H9 (cell line): ENCODE measurements around the gene AIFM3. TPM values are rescaled to one million over a fixed set of nuclear protein-coding genes. Genes with fewer than 3 reads are reported as not detected.

Experiments used
- DNase-seq: peaks from one replicate; pipeline ENCODE4 v3.0.0-alpha.2; 2017
- H2AFZ ChIP-seq: one replicate; pipeline ENCODE4 v1.6.1; 2013; ENCODE audit warnings: mild to moderate bottlenecking, low read length, control low read depth, moderate library complexity
- H2AK5ac ChIP-seq: 2 replicates; pipeline ENCODE4 v1.6.1; 2013; ENCODE audit warnings: low read length, control low read depth, mixed read lengths; ENCODE audit not compliant: insufficient read length
- H2BK120ac ChIP-seq: one replicate; pipeline ENCODE4 v1.6.1; 2013; ENCODE audit warnings: low read depth, mild to moderate bottlenecking, low read length, control low read depth, inconsistent platforms; ENCODE audit not compliant: poor library complexity, severe bottlenecking
- H2BK12ac ChIP-seq: 2 replicates; pipeline ENCODE4 v1.6.1; 2013; ENCODE audit warnings: low read length, control low read depth, mixed read lengths, low read depth; ENCODE audit not compliant: insufficient read length
- H2BK15ac ChIP-seq: 2 replicates; pipeline ENCODE4 v1.6.1; 2013; ENCODE audit warnings: low read depth, low read length, control low read depth
- H2BK20ac ChIP-seq: one replicate; pipeline ENCODE4 v1.6.1; 2013; ENCODE audit warnings: low read depth, mild to moderate bottlenecking, low read length, control low read depth, inconsistent platforms; ENCODE audit not compliant: poor library complexity, severe bottlenecking
- H2BK5ac ChIP-seq: 2 replicates; pipeline ENCODE4 v1.6.1; 2013; ENCODE audit warnings: low read length, control low read depth, mixed read lengths; ENCODE audit not compliant: insufficient read length
- H3K14ac ChIP-seq: 2 replicates; pipeline ENCODE4 v1.6.1; 2013; ENCODE audit warnings: low read length, control low read depth; ENCODE audit not compliant: insufficient read depth
- H3K18ac ChIP-seq: 2 replicates; pipeline ENCODE4 v1.6.1; 2013; ENCODE audit warnings: low read depth, mild to moderate bottlenecking, mixed read lengths, low read length, control low read depth; ENCODE audit not compliant: insufficient read length
- H3K23ac ChIP-seq: 2 replicates; pipeline ENCODE4 v1.6.1; 2013; ENCODE audit warnings: low read length, control low read depth, mixed read lengths, low read depth; ENCODE audit not compliant: insufficient read length
- H3K23me2 ChIP-seq: 2 replicates; pipeline ENCODE4 v1.6.1; 2013; ENCODE audit warnings: low read depth, mild to moderate bottlenecking, mixed read lengths, low read length, control low read depth; ENCODE audit not compliant: insufficient read length, poor library complexity, severe bottlenecking
- H3K27ac ChIP-seq: 2 replicates; pipeline ENCODE4 v1.5.1; 2013; ENCODE audit warnings: low read length, control low read depth, mixed read lengths, low read depth; ENCODE audit not compliant: insufficient read length
- H3K27me3 ChIP-seq: 2 replicates; pipeline ENCODE4 v1.6.1; 2013; ENCODE audit warnings: low read length, control low read depth, inconsistent platforms; ENCODE audit not compliant: insufficient read depth
- H3K4ac ChIP-seq: 2 replicates; pipeline ENCODE4 v1.6.1; 2013; ENCODE audit warnings: low read depth, mild to moderate bottlenecking, control low read depth, inconsistent platforms, low read length, moderate library complexity
- H3K4me1 ChIP-seq: 2 replicates; pipeline ENCODE4 v1.6.1; 2013; ENCODE audit warnings: low read length, control low read depth, inconsistent platforms; ENCODE audit not compliant: insufficient read depth
- H3K4me2 ChIP-seq: 2 replicates; pipeline ENCODE4 v1.6.1; 2013; ENCODE audit warnings: low read length, control low read depth, mixed read lengths; ENCODE audit not compliant: insufficient read length, insufficient read depth
- H3K56ac ChIP-seq: 2 replicates; pipeline ENCODE4 v1.6.1; 2013; ENCODE audit warnings: low read depth, mild to moderate bottlenecking, mixed read lengths, low read length, control low read depth; ENCODE audit not compliant: insufficient read length
- H3K79me1 ChIP-seq: 2 replicates; pipeline ENCODE4 v1.6.1; 2013; ENCODE audit warnings: low read depth, mild to moderate bottlenecking, moderate library complexity, low read length, control low read depth, inconsistent platforms; ENCODE audit not compliant: insufficient read depth, poor library complexity, severe bottlenecking
- H3K79me2 ChIP-seq: 2 replicates; pipeline ENCODE4 v1.6.1; 2013; ENCODE audit warnings: low read length, control low read depth, inconsistent platforms; ENCODE audit not compliant: insufficient read depth
- H3K9ac ChIP-seq: 2 replicates; pipeline ENCODE4 v1.6.1; 2013; ENCODE audit warnings: low read length, control low read depth, mixed read lengths; ENCODE audit not compliant: insufficient read length; ENCODE audit errors: extremely low read depth
- H3K9me3 ChIP-seq: one replicate; pipeline ENCODE4 v1.6.1; 2013; ENCODE audit warnings: low read depth, low read length, inconsistent platforms; ENCODE audit not compliant: control insufficient read depth
- H3T11ph ChIP-seq: one replicate; pipeline ENCODE4 v1.6.1; 2013; ENCODE audit warnings: mild to moderate bottlenecking, low read length, control low read depth, inconsistent platforms
- H4K20me1 ChIP-seq: one replicate; pipeline ENCODE4 v1.6.1; 2013; ENCODE audit not compliant: control insufficient read depth, insufficient read length, insufficient read depth
- H4K5ac ChIP-seq: 2 replicates; pipeline ENCODE4 v1.6.1; 2013; ENCODE audit warnings: low read depth, mild to moderate bottlenecking, mixed read lengths, low read length, control low read depth; ENCODE audit not compliant: insufficient read length
- H4K8ac ChIP-seq: replicated peaks from 2 replicates; pipeline ENCODE4 v1.6.1; 2013; ENCODE audit warnings: low read length, control low read depth, mixed read lengths, low read depth; ENCODE audit not compliant: insufficient read length
- H4K91ac ChIP-seq: 2 replicates; pipeline ENCODE4 v1.6.1; 2013; ENCODE audit warnings: low read depth, mild to moderate bottlenecking, moderate library complexity, mixed read lengths, low read length, control low read depth; ENCODE audit not compliant: insufficient read length
- H3K27ac Mint-ChIP-seq, 3 experiments: 2 replicates in 2 of 3; 3 replicates in 1 of 3; pipeline ENCODE4 v1.8.0; 2020 to 2021; ENCODE audit warnings: mixed read lengths in 3 of 3, mild to moderate bottlenecking in 1 of 3, moderate library complexity in 1 of 3
- H3K27me3 Mint-ChIP-seq: 2 replicates; pipeline ENCODE4 v1.8.0; 2021; ENCODE audit warnings: low read depth, mild to moderate bottlenecking, moderate library complexity, mixed read lengths
- H3K36me3 Mint-ChIP-seq, 3 experiments: 2 replicates in 2 of 3; 3 replicates in 1 of 3; pipeline ENCODE4 v1.8.0; 2020 to 2021; ENCODE audit warnings: low read depth in 3 of 3, mixed read lengths in 3 of 3; ENCODE audit not compliant: insufficient read depth in 1 of 3
- H3K4me1 Mint-ChIP-seq, 2 experiments: 2 replicates each; pipeline ENCODE4 v1.8.0; 2020; ENCODE audit warnings: mixed read lengths in 2 of 2
- H3K4me3 Mint-ChIP-seq, 2 experiments: 2 replicates in 1 of 2; 3 replicates in 1 of 2; pipeline ENCODE4 v1.8.0; 2020 to 2021; ENCODE audit warnings: mild to moderate bottlenecking in 2 of 2, mixed read lengths in 2 of 2, moderate library complexity in 1 of 2
- H3K9me3 Mint-ChIP-seq, 2 experiments: 2 replicates in 1 of 2; 3 replicates in 1 of 2; pipeline ENCODE4 v1.8.0; 2020; ENCODE audit warnings: mild to moderate bottlenecking in 2 of 2, mixed read lengths in 2 of 2, moderate library complexity in 1 of 2
- CTCF ChIP-seq: fragments of 200-600 bp; sonication (generic); conservative IDR thresholded peaks from 3 replicates; pipeline ENCODE4 v1.8.0; 2021; ENCODE audit warnings: antibody characterized with exemption, mild to moderate bottlenecking
- WGBS: extraction: QIAGEN DNeasy Blood & Tissue Kit; methylation state at CpG from one replicate; pipeline ENCODE4 v1.1.7; 2013; ENCODE audit warnings: missing lambda C conversion rate, low lambda C conversion rate, mixed read lengths; ENCODE audit not compliant: insufficient read length; ENCODE audit errors: extremely low coverage; 5-methylcytosine and 5-hydroxymethylcytosine counted together
- total RNA-seq: library from RNA; stranded (reverse); gene quantifications from 2 replicates; pipeline ENCODE4 v1.2.1, GENCODE V29; 2021

Gene AIFM3
- total RNA-seq, 1 experiment from 2014 or later: 1.9 TPM

- peaks cover 51% of the 10 kb centered on the region for H3K27me3 Mint-ChIP-seq
- no peak overlapping the region; a peak in 1 of 7 replicates for H3K27ac Mint-ChIP-seq
- H4K20me1 ChIP-seq: no peaks in the 10 kb centered on the region
- H2AFZ ChIP-seq: no peak overlapping the region
- no peaks in the 10 kb centered on the region for H3K36me3 Mint-ChIP-seq
- H3K18ac ChIP-seq: no peak overlapping the region
- peaks cover 11 to 28% of the 10 kb centered on the region in 2 experiments for H3K4me1 Mint-ChIP-seq
- H3K27ac ChIP-seq: no peak overlapping the region
- no peak overlapping the region for H3K23ac ChIP-seq
- H3K79me2 ChIP-seq: no peaks in the 10 kb centered on the region
- H3K27me3 ChIP-seq: no peaks in the 10 kb centered on the region
- no peak overlapping the region for H2BK15ac ChIP-seq
- no CpG with 5 or more reads among the region's 13 CpGs for WGBS
- no peaks in the 10 kb centered on the region for H3K79me1 ChIP-seq
- no peak overlapping the region for H2AK5ac ChIP-seq
- H3K9me3 Mint-ChIP-seq: peaks cover 6 to 8% of the 10 kb centered on the region in 2 experiments; a peak in 4 of 5 replicates
- H3K9ac ChIP-seq: no peak overlapping the region
- no peak overlapping the region for H2BK120ac ChIP-seq
- H3K9me3 ChIP-seq: no peaks in the 10 kb centered on the region
- H3T11ph ChIP-seq: no peak overlapping the region
- no peak overlapping the region for H2BK20ac ChIP-seq
- no peak overlapping the region for H2BK5ac ChIP-seq
- no peak for TF ChIP-seq CTCF
- no peak overlapping the region for H3K4me2 ChIP-seq
- no peak overlapping the region for H3K4ac ChIP-seq
- no peak overlapping the region for H4K8ac ChIP-seq
- no peak overlapping the region for H4K5ac ChIP-seq
- no peak overlapping the region for H4K91ac ChIP-seq
- H3K4me3 Mint-ChIP-seq: no peak overlapping the region; a peak in 1 of 5 replicates
- DNase-seq: no peak
- no peak overlapping the region for H3K14ac ChIP-seq
- no peaks in the 10 kb centered on the region; the same call in 1 of the 2 replicates for H3K4me1 ChIP-seq
- H3K56ac ChIP-seq: no peak overlapping the region
- H3K23me2 ChIP-seq: peaks cover 7% of the 10 kb centered on the region
- H2BK12ac ChIP-seq: no peak overlapping the region
Measured at GRCh38 chr22:21016644-21017420, 49.8 kb downstream of the AIFM3 start.
